Endothelial cell of umbilical vein (primary cell): ENCODE measurements around the gene DGCR6L.
"Not testable (repeated sequence)": the region's sequence is repeated elsewhere in the genome, so short reads cannot be mapped to it uniquely, and the experiment has no call there.

Experiments
- EZH2 ChIP-seq: IDR thresholded peaks from 2 replicates; pipeline ENCODE4 v1.6.1; 2012; ENCODE audit warnings: borderline replicate concordance, low read depth, mild to moderate bottlenecking, moderate library complexity, low read length, inconsistent platforms; ENCODE audit not compliant: severe bottlenecking
- TF ChIP-seq, protein P1 (sequence below), 2 donors: IDR thresholded peaks; 1 replicate in 1 of 2; 2 replicates in 1 of 2; pipeline ENCODE4 v1.5.1; 2011; ENCODE audit warnings: low read length in 2 of 2, mild to moderate bottlenecking in 2 of 2, moderate library complexity in 2 of 2, control low read depth in 1 of 2, inconsistent platforms in 1 of 2, low read depth in 1 of 2; ENCODE audit not compliant: insufficient read depth in 1 of 2; ENCODE audit errors: extremely low read depth in 1 of 2

DNA sequence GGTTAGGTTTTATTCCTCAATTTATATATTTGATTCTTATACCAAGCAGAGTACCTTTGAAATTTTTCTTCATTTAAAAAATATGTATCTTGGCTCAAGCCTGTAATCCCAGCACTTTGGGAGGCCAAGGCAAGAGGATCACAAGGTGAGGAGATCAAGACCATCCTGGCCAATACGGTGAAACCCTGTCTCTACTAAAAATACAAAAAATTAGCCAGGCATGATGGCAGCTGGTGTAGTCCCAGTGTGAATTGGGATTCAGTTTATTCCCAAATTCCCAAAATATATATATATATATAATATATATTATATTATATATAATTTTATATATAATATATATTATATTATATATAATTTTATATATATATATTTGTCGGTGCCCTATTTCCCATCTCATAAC is 18.4 kb upstream of the DGCR6L start:
- TF ChIP-seq EZH2: not testable (repeated sequence)
- TF ChIP-seq, protein P1, sequence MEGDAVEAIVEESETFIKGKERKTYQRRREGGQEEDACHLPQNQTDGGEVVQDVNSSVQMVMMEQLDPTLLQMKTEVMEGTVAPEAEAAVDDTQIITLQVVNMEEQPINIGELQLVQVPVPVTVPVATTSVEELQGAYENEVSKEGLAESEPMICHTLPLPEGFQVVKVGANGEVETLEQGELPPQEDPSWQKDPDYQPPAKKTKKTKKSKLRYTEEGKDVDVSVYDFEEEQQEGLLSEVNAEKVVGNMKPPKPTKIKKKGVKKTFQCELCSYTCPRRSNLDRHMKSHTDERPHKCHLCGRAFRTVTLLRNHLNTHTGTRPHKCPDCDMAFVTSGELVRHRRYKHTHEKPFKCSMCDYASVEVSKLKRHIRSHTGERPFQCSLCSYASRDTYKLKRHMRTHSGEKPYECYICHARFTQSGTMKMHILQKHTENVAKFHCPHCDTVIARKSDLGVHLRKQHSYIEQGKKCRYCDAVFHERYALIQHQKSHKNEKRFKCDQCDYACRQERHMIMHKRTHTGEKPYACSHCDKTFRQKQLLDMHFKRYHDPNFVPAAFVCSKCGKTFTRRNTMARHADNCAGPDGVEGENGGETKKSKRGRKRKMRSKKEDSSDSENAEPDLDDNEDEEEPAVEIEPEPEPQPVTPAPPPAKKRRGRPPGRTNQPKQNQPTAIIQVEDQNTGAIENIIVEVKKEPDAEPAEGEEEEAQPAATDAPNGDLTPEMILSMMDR (IDR thresholded peaks at IDR 0.05; ENCODE audit: extremely low read depth in 1 of 2, insufficient read depth in 1 of 2, low read depth in 1 of 2, low read length in 2 of 2): not testable (repeated sequence)
